ENCODE measurements around the gene APOA1. TPM values are rescaled to one million over a fixed set of nuclear protein-coding genes. Genes with fewer than 3 reads are reported as not detected.

The APOA1 gene
- total and polyA plus RNA-seq, 10 of the 15 experiments (the other 5 are each of a cell fraction or from before 2014, with no cell fraction given), result 0.10 to 2.4 (median 0.24) TPM; not detected in 3

DNA sequence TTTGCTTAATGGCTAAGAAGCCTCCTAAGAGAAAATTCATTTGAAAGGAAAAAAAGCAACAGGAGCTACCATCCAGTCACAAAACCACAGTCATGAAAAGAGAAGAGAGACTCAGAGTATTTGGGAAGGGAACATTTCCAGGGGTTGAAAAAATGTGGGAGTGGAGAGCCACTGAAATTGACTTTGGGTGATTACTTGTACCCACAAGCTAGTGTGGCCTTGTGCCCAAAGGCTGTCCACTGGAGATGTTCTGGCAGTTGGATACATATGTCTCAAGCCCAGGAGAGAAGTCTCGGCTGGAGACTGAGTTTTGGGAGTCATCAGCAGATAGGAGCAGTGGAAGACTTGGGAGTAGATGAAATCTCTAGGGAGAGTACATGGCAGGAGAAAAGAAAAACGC is 42.6 kb downstream of the APOA1 start (continued):
- TF ChIP-seq, protein P1, sequence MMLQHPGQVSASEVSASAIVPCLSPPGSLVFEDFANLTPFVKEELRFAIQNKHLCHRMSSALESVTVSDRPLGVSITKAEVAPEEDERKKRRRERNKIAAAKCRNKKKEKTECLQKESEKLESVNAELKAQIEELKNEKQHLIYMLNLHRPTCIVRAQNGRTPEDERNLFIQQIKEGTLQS (IDR thresholded peaks at IDR 0.05; ENCODE audit: borderline replicate concordance, extremely low read depth, low read depth, low read length), result no peak
- TF ChIP-seq, protein P2, sequence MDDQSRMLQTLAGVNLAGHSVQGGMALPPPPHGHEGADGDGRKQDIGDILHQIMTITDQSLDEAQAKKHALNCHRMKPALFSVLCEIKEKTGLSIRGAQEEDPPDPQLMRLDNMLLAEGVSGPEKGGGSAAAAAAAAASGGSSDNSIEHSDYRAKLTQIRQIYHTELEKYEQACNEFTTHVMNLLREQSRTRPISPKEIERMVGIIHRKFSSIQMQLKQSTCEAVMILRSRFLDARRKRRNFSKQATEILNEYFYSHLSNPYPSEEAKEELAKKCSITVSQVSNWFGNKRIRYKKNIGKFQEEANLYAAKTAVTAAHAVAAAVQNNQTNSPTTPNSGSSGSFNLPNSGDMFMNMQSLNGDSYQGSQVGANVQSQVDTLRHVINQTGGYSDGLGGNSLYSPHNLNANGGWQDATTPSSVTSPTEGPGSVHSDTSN (IDR thresholded peaks at IDR 0.05; ENCODE audit: insufficient replicate concordance, low read depth, low read length), result no peak

DNA sequence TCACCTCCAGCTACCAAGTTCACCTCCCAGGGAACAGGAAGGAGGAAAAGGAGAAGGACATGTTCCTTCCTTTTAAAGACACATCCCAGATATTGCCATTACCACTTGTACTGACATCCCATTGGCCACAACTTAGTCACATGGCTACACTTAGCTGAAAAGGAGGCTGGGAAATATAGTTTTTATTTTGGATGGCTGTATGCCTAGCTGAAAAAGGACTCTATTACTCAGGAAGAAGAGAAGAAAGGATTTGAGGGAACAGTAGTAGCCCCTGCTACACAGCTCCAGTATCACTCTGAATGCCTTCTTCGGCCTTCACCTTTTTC is 43.7 kb downstream of the APOA1 start:
- H3K27ac ChIP-seq (ENCODE audit: control insufficient read depth, insufficient read depth), result no peak overlapping the region
- H3K4me1 ChIP-seq (ENCODE audit: control insufficient read depth, insufficient read depth, low read length), result peaks cover 4% of the 10 kb centered on the region; the same call in 1 of the 2 replicates
- H3K79me2 ChIP-seq (ENCODE audit: control insufficient read depth, insufficient read depth, low read length), result no peaks in the 10 kb centered on the region
- POLR2A ChIA-PET, result interaction anchor here (0.9 kb wide), 1 partner anchor 19 kb away, joined by 4 read pairs; no protein-coding TSS in a partner anchor
- intact Hi-C loops (cut with micrococcal nuclease; ENCODE audit: unreplicated experiment), result loop anchor here (5.0 kb wide), 1 partner anchor 434 kb away; no protein-coding TSS in a partner anchor
- in situ Hi-C loops (cut with MboI), result no loop called here
- H3K9me3 ChIP-seq (replicated peaks; ENCODE audit: control insufficient read depth, insufficient read depth, low read length), result no peaks in the 10 kb centered on the region
- DNase-seq (ENCODE audit: low read depth, low spot score) (no peak), FAIRE-seq (no peak), ATAC-seq (peak; percentile 35; the same call in 2 of the 3 replicates)
- 88% methylated on average over 1 of the region's 1 CpG for WGBS (ENCODE audit: insufficient coverage, insufficient replicate concordance, low lambda C conversion rate, missing lambda C conversion rate)
- no TSS peak for BruUV-seq (replicated peaks)
- H3K27me3 ChIP-seq (replicated peaks in 1 of 2; ENCODE audit: control insufficient read depth in 2 of 2, insufficient read depth in 2 of 2, low read length in 1 of 2), result no peaks in the 10 kb centered on the region
- H3K9ac ChIP-seq (ENCODE audit: control insufficient read depth, insufficient read depth, low read length), result no peak overlapping the region
- CTCF ChIA-PET, result interaction anchor here (0.6 to 10.9 kb wide), 7 partner anchors 10 to 312 kb away, joined by 3 to 183 read pairs (median 4); partner anchors contain the start of gene APOA1
- no peak overlapping the region; the same call in 1 of the 2 replicates for H2AFZ ChIP-seq (ENCODE audit: control insufficient read depth, low read depth, low read length)
- H3K36me3 ChIP-seq (ENCODE audit: control insufficient read depth in 2 of 2, insufficient read depth in 2 of 2, low read length in 1 of 2), result no peaks in the 10 kb centered on the region
- TF ChIP-seq CHD1 (IDR thresholded peaks at IDR 0.05; ENCODE audit: low read depth, low read length) (no peak), SIX5 (IDR thresholded peaks at IDR 0.05; ENCODE audit: low read depth, low read length, severe bottlenecking) (peak; percentile 48), EZH2 (IDR thresholded peaks at IDR 0.05; ENCODE audit: borderline replicate concordance, control insufficient read depth, low read depth, low read length) (no peak), RAD51 (IDR thresholded peaks at IDR 0.05) (no peak), ZNF384 (IDR thresholded peaks at IDR 0.05; ENCODE audit: borderline replicate concordance, low read depth, low read length) (no peak)
- H3K4me3 ChIP-seq, result no peak overlapping the region
- H3K4me2 ChIP-seq (ENCODE audit: control insufficient read depth, insufficient read depth), result no peak overlapping the region
- RAD21 ChIA-PET (ENCODE audit: unreplicated experiment), result interaction anchor here (0.9 to 2.1 kb wide), 2 partner anchors 42 to 312 kb away, joined by 3 to 13 read pairs; no protein-coding TSS in a partner anchor
- H4K20me1 ChIP-seq (ENCODE audit: control insufficient read depth, insufficient read depth), result no peaks in the 10 kb centered on the region
- SMC1A ChIA-PET (ENCODE audit: uncharacterized antibody, unreplicated experiment), result interaction anchor here (1.3 to 5.1 kb wide), 4 partner anchors 22 to 312 kb away, joined by 3 to 42 read pairs (median 6); no protein-coding TSS in a partner anchor
